ENCODE data around the gene PSMG2. TPM values are rescaled to one million over a fixed set of nuclear protein-coding genes. Genes with fewer than 3 reads are reported as not detected.

Gene PSMG2
- total RNA-seq, 4 donors from 2014 or later: 59.8 to 92.9 (median 77.2) TPM

DNA sequence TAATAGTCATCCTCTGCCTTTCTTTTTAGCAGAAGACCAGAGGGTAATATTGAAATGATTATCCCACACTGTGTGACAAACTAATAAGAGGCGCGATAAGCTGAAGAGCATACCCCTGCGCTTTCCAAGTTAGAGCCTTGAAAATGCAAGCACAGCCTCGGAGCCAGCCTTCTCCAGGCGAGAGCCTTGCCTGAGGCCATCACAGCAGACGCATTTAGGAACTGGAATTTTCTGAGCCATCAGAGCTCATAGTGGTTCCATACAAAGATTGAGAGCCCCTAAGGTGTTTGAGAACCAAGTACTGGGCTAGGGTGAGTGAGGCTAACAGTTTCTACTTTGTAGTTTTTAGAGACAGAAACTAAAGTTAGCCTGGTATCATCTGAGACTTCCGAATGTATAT lies 19.9 kb downstream of the PSMG2 start:
- Histone ChIP-seq H3K36me3 (peaks cover 34 to 93% (median 78%) of the 10 kb centered on the region in 4 donors), H3K9me3 (no peaks in the 10 kb centered on the region), H3K27ac (replicated peaks in 1 of 4) (no peak overlapping the region), H3K4me1 (no peaks in the 10 kb centered on the region), H3K27me3 (no peaks in the 10 kb centered on the region), H3K4me3 (no peak overlapping the region)
- intact Hi-C loops (cut with DNase I): no loop called here
- DNase-seq (ENCODE audit: extremely low spot score): no peak
- TF ChIP-seq EP300 (IDR thresholded peaks at IDR 0.05): no peak
- TF ChIP-seq, protein P1, sequence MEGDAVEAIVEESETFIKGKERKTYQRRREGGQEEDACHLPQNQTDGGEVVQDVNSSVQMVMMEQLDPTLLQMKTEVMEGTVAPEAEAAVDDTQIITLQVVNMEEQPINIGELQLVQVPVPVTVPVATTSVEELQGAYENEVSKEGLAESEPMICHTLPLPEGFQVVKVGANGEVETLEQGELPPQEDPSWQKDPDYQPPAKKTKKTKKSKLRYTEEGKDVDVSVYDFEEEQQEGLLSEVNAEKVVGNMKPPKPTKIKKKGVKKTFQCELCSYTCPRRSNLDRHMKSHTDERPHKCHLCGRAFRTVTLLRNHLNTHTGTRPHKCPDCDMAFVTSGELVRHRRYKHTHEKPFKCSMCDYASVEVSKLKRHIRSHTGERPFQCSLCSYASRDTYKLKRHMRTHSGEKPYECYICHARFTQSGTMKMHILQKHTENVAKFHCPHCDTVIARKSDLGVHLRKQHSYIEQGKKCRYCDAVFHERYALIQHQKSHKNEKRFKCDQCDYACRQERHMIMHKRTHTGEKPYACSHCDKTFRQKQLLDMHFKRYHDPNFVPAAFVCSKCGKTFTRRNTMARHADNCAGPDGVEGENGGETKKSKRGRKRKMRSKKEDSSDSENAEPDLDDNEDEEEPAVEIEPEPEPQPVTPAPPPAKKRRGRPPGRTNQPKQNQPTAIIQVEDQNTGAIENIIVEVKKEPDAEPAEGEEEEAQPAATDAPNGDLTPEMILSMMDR (IDR thresholded peaks at IDR 0.05): no peak
- 78% methylated on average over 7 of the region's 7 CpGs for WGBS

GRCh38 chr18:12726331-12726730 lies 23.5 kb downstream of the PSMG2 start:
- Histone ChIP-seq H3K27me3 (no peaks in the 10 kb centered on the region), H3K36me3 (peaks cover 23 to 57% (median 49%) of the 10 kb centered on the region in 4 donors), H3K4me1 (no peaks in the 10 kb centered on the region), H3K9me3 (no peaks in the 10 kb centered on the region), H3K4me3 (no peak overlapping the region), H3K27ac (replicated peaks in 1 of 4) (no peak overlapping the region)
- no peak for DNase-seq (ENCODE audit: extremely low spot score)
- intact Hi-C loops (cut with DNase I): loop anchor here (2.0 kb wide), 1 partner anchor 208 kb away; no protein-coding TSS in a partner anchor
- TF ChIP-seq POLR2AphosphoS5 (IDR thresholded peaks at IDR 0.05): no peak
- TF ChIP-seq POLR2A (IDR thresholded peaks at IDR 0.05; ENCODE audit: low read depth): no peak
- TF ChIP-seq, protein P1 (IDR thresholded peaks at IDR 0.05): no peak
- TF ChIP-seq EP300 (IDR thresholded peaks at IDR 0.05): no peak
- 72% methylated on average over 4 of the region's 4 CpGs for WGBS

DNA sequence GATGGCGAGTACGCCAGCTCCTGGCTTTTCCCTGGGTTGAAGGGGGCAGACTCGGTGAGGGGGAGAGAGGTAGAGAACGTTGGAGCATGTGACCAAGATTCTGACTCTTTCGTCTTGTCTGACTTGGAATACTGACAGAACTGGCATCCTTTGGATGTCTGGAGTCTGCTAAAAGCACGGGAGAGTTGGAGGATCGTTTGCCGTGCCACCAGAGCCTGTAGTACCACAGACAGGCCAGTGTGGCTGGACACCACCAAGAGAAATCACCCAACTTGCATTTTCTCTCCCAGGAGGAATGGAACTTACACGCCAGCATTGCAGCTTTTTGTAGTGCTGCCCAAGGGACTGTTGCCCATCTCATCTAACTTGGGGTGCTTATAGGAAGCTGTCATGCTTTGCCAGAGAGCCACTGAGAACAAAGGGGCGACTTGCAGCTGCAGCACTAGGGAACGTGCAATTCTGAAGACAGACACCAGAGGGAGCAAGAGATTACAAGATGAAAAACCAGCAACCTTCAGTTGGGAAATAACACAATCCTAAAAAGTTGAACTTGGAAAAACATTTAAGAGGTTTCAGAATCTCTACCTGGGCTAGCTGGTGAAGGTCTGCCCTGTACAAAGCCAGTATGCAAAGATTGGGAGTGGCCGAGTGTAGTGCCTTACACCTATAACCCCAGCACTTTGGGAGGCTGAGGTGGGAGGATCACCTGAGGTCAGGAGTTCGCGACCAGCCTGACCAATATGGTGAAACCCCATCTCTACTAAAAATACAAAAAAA lies 24.1 kb downstream of the PSMG2 start:
- peaks cover 23 to 51% (median 45%) of the 10 kb centered on the region in 4 donors for H3K36me3 ChIP-seq
- no peaks in the 10 kb centered on the region for H3K9me3 ChIP-seq
- H3K4me3 ChIP-seq: no peak overlapping the region
- intact Hi-C loops (cut with DNase I): loop anchor here (2.0 kb wide), 1 partner anchor 208 kb away; no protein-coding TSS in a partner anchor
- no peaks in the 10 kb centered on the region for H3K4me1 ChIP-seq
- DNase-seq (ENCODE audit: extremely low spot score): no peak
- WGBS: 63% methylated on average over 14 of the region's 14 CpGs
- no peaks in the 10 kb centered on the region for H3K27me3 ChIP-seq
- TF ChIP-seq POLR2A (IDR thresholded peaks at IDR 0.05; ENCODE audit: low read depth) (no peak), EP300 (IDR thresholded peaks at IDR 0.05) (no peak), POLR2AphosphoS5 (IDR thresholded peaks at IDR 0.05) (peak in 1 of 2 donors; percentile 7)
- TF ChIP-seq, protein P1 (IDR thresholded peaks at IDR 0.05): peak; percentile 87 to 94 (median 92)
- no peak overlapping the region for H3K27ac ChIP-seq (replicated peaks in 1 of 4)

GRCh38 chr18:12737243-12737902 lies 34.5 kb downstream of the PSMG2 start:
- DNase-seq (ENCODE audit: extremely low spot score): no peak
- no peaks in the 10 kb centered on the region for H3K9me3 ChIP-seq
- no peaks in the 10 kb centered on the region for H3K36me3 ChIP-seq
- H3K4me1 ChIP-seq: no peaks in the 10 kb centered on the region
- no peak overlapping the region for H3K4me3 ChIP-seq
- intact Hi-C loops (cut with DNase I): no loop called here
- H3K27ac ChIP-seq (replicated peaks in 1 of 4): no peak overlapping the region
- no peaks in the 10 kb centered on the region for H3K27me3 ChIP-seq
- TF ChIP-seq POLR2A (IDR thresholded peaks at IDR 0.05; ENCODE audit: low read depth) (no peak), EP300 (IDR thresholded peaks at IDR 0.05) (no peak), POLR2AphosphoS5 (IDR thresholded peaks at IDR 0.05) (no peak)
- TF ChIP-seq, protein P1 (IDR thresholded peaks at IDR 0.05): no peak
- 88% methylated on average over 19 of the region's 19 CpGs for WGBS
